T-helper 1 cell treated with Interleukin-12 subunit alpha and Interleukin-12 subunit beta and Interleukin-4 antibody, amounts not matched to agents 30 μg/mL and 1 μg/mL, for 36 hours (primary cell): Measurements from ENCODE around the gene EHHADH.

Source experiments
- H3K27ac Mint-ChIP-seq: one replicate; pipeline ENCODE4 v1.8.0; 2021; ENCODE audit warnings: mild to moderate bottlenecking, mixed read lengths
- H3K27me3 Mint-ChIP-seq: one replicate; pipeline ENCODE4 v1.8.0; 2021; ENCODE audit warnings: low read depth, mixed read lengths
- H3K36me3 Mint-ChIP-seq: one replicate; pipeline ENCODE4 v1.8.0; 2021; ENCODE audit warnings: low read depth, mixed read lengths
- H3K4me1 Mint-ChIP-seq: one replicate; pipeline ENCODE4 v1.8.0; 2021; ENCODE audit warnings: low read depth, mixed read lengths
- H3K4me3 Mint-ChIP-seq: one replicate; pipeline ENCODE4 v1.8.0; 2021; ENCODE audit warnings: mild to moderate bottlenecking, moderate library complexity, mixed read lengths
- H3K9me3 Mint-ChIP-seq: one replicate; pipeline ENCODE4 v1.8.0; 2021; ENCODE audit warnings: mixed read lengths

Gene EHHADH

GRCh38 chr3:185153171-185153771 lies 100.6 kb downstream of the EHHADH start:
- H3K36me3 Mint-ChIP-seq, result no peaks in the 10 kb centered on the region
- peaks cover 43% of the 10 kb centered on the region for H3K27me3 Mint-ChIP-seq
- H3K4me1 Mint-ChIP-seq, result peaks cover 4% of the 10 kb centered on the region
- no peaks in the 10 kb centered on the region for H3K9me3 Mint-ChIP-seq
- no peak overlapping the region for H3K27ac Mint-ChIP-seq
- H3K4me3 Mint-ChIP-seq, result peak overlapping the region; percentile 84

GRCh38 chr3:185152410-185153170 lies 101.3 kb downstream of the EHHADH start, which contains the start of gene C3orf70:
Gene C3orf70 (minus strand): TSS chr3:185153060. CDS start chr3:185152823, 237 bp downstream.
- peaks cover 4% of the 10 kb centered on the region for H3K4me1 Mint-ChIP-seq
- H3K36me3 Mint-ChIP-seq, result no peaks in the 10 kb centered on the region
- no peak within 1 kb of the TSS for H3K27ac Mint-ChIP-seq
- H3K9me3 Mint-ChIP-seq, result no peaks in the 10 kb centered on the region
- peak within 1 kb of the TSS; percentile 84 for H3K4me3 Mint-ChIP-seq
- H3K27me3 Mint-ChIP-seq, result peaks cover 43% of the 10 kb centered on the region

- Mint-ChIP-seq H3K36me3 (no peaks in the 10 kb centered on the region), H3K9me3 (no peaks in the 10 kb centered on the region), H3K4me1 (peaks cover 4% of the 10 kb centered on the region), H3K27ac (no peak overlapping the region), H3K4me3 (peak overlapping the region; percentile 70), H3K27me3 (peaks cover 41% of the 10 kb centered on the region)
Observed at GRCh38 chr3:185151964-185152409, 101.9 kb downstream of the EHHADH start.

- Mint-ChIP-seq H3K4me3 (peak overlapping the region; percentile 12), H3K27ac (no peak overlapping the region), H3K27me3 (peaks cover 35% of the 10 kb centered on the region), H3K36me3 (no peaks in the 10 kb centered on the region), H3K9me3 (no peaks in the 10 kb centered on the region), H3K4me1 (peaks cover 4% of the 10 kb centered on the region)
Observed at GRCh38 chr3:185151101-185151963, 102.5 kb downstream of the EHHADH start.

GRCh38 chr3:185150561-185150960 lies 103.3 kb downstream of the EHHADH start:
- Mint-ChIP-seq H3K27ac (no peak overlapping the region), H3K36me3 (no peaks in the 10 kb centered on the region), H3K4me3 (no peak overlapping the region), H3K27me3 (peaks cover 35% of the 10 kb centered on the region), H3K9me3 (no peaks in the 10 kb centered on the region), H3K4me1 (peaks cover 4% of the 10 kb centered on the region)

GRCh38 chr3:185149591-185149990 lies 104.3 kb downstream of the EHHADH start:
- H3K4me3 Mint-ChIP-seq, result no peak overlapping the region
- H3K36me3 Mint-ChIP-seq, result no peaks in the 10 kb centered on the region
- H3K27me3 Mint-ChIP-seq, result peaks cover 35% of the 10 kb centered on the region
- H3K4me1 Mint-ChIP-seq, result peaks cover 4% of the 10 kb centered on the region
- no peaks in the 10 kb centered on the region for H3K9me3 Mint-ChIP-seq
- H3K27ac Mint-ChIP-seq, result no peak overlapping the region

GRCh38 chr3:185145511-185145910 lies 108.3 kb downstream of the EHHADH start:
- H3K9me3 Mint-ChIP-seq, result no peaks in the 10 kb centered on the region
- no peaks in the 10 kb centered on the region for H3K36me3 Mint-ChIP-seq
- H3K27ac Mint-ChIP-seq, result no peak overlapping the region
- H3K4me3 Mint-ChIP-seq, result no peak overlapping the region
- peaks cover 21% of the 10 kb centered on the region for H3K27me3 Mint-ChIP-seq
- no peaks in the 10 kb centered on the region for H3K4me1 Mint-ChIP-seq

GRCh38 chr3:185144784-185145183 lies 109.1 kb downstream of the EHHADH start:
- Mint-ChIP-seq H3K27me3 (peaks cover 14% of the 10 kb centered on the region), H3K36me3 (no peaks in the 10 kb centered on the region), H3K4me3 (no peak overlapping the region)

More at GRCh38 chr3:185144784-185145183, 109.1 kb downstream of the EHHADH start:
- Mint-ChIP-seq H3K4me1 (no peaks in the 10 kb centered on the region), H3K27ac (no peak overlapping the region), H3K9me3 (no peaks in the 10 kb centered on the region)
